Motor neuron (in vitro differentiated cells): Measurements from ENCODE around the gene NDUFB8. TPM values are rescaled to one million over a fixed set of nuclear protein-coding genes. Genes with fewer than 3 reads are reported as not detected.

ENCODE experiments used
- ATAC-seq, 8 experiments: fragments of 200-7000 bp; cut with Tn5 transposase; replicated peaks in 6 of 8; 2 replicates each; pipeline ENCODE4 v1.8.0; 2021; ENCODE audit warnings: mild to moderate bottlenecking in 8 of 8, moderate library complexity in 8 of 8
- H3K27ac ChIP-seq, 2 donors: fragments of 250-450 bp; sonication (Bioruptor Pico); 2 replicates each; pipeline ENCODE4 v1.9.0; 2021; ENCODE audit warnings: antibody characterized with exemption in 2 of 2, mild to moderate bottlenecking in 2 of 2, moderate library complexity in 1 of 2
- H3K4me1 ChIP-seq, 2 donors: fragments of 250-450 bp; sonication (Bioruptor Pico); replicated peaks in 1 of 2; 2 replicates each; pipeline ENCODE4 v1.6.1; 2021; ENCODE audit warnings: antibody characterized with exemption in 2 of 2, mild to moderate bottlenecking in 2 of 2, moderate library complexity in 1 of 2
- H3K4me3 ChIP-seq, 5 donors: fragments of 250-450 bp; sonication (Bioruptor Pico); 2 replicates each; pipeline ENCODE4 v1.9.0; 2021; ENCODE audit warnings: antibody characterized with exemption in 5 of 5, mild to moderate bottlenecking in 5 of 5, moderate library complexity in 4 of 5
- WGBS, 10 experiments: fragments of 450-650 bp; shearing (Covaris generic); methylation state at CpG; one replicate each; pipeline ENCODE4 v1.0.0; 2022; 5-methylcytosine and 5-hydroxymethylcytosine counted together
- in situ Hi-C, 9 experiments: fragments of 400-800 bp; cut with MboI; loops; one replicate each; pipeline ENCODE4 v1.15.0; 2021; ENCODE audit warnings: low sequenced_read_pairs in 9 of 9, low pct_unique_long_range_greater_than_20kb in 2 of 9; ENCODE audit not compliant: unreplicated experiment in 9 of 9
- total RNA-seq, 8 experiments: library from RNA; unstranded; fragments of 300-600 nt; gene quantifications; 2 replicates each; pipeline versions ENCODE4 v1.2.3 to v1.2.4, GENCODE V29; 2022

Gene NDUFB8
- total RNA-seq, 8 experiments from 2014 or later, result 247 to 398 (median 294) TPM

DNA sequence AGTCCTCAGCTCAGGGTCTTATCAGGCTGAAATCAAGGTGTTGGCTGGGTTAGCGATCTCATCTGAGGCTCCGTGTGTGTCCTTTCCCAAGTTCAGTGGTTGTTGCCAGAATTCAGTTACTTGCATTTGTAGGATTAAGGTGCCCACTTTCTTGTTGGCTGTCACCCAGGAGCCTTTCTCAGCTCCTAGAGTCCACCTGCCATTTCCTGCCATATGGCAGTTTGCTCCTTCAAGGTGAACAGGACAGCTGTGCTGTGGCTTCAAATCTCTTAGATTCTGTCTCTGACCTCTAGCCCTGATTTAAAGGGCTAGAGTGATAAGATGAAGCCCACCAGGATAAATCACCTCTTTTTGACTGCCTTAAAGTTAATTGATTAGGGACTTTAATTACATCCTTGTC, 5.1 kb upstream of the NDUFB8 start:
- Histone ChIP-seq H3K4me3 (no peak overlapping the region), H3K27ac (no peak overlapping the region), H3K4me1 (peaks cover 11 to 17% of the 10 kb centered on the region in 2 donors)
- 40 to 80% methylated on average over 1 to 2 of the region's 2 CpGs; no CpG with 5 or more reads in 8 of the 10 experiments for WGBS, 10 experiments
- in situ Hi-C loops, result no loop called here
- no peak for ATAC-seq

DNA sequence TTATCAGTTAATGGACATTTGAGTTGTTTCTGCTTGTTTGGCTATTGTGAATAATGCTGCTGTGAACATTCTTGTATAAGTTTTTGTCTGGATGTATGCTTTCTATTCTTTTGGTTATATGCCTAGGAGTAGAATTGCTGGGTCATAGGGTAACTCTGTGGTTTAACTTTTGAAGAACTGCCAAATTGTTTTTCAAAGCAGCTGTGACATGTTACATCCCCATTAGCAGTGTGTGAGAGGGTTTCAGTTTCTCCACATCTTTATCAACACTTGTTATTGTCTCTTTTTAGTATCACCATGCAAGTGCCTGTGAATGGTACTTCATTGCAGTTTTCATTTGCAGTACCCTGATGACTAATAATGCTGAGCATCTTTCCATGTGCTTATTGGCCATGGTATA, 2.1 kb upstream of the NDUFB8 start:
- Histone ChIP-seq H3K4me1 (peaks cover 14 to 20% of the 10 kb centered on the region in 2 donors), H3K4me3 (no peak overlapping the region), H3K27ac (no peak overlapping the region)
- in situ Hi-C loops, result no loop called here
- ATAC-seq, result no peak

DNA sequence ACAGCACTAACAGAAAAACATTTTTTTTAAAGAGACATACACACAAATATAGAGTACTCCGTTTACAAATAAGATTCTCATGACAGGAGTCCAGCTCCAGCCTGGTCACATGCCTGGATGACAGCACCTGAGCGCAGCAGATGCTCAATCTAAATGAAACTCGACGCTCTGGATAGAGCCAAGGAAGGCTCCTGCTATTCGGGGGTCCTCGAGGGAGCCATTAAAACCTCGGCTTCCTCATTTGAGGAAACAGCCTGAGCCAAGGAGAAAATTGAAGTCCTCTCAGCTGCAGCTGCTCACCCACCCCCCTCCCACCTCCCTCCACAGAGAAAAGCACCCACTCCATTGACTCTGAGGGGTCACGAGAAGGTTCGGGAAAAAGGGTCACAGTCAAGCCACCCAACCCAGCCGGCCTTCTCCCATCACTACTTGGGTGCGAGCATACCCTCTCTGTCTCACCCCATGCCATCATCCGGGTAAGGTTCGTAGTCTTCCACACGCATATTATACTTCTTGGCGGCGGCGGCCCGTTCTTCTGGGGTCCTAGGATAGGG, 673 bp downstream of the NDUFB8 start:
- WGBS, 10 experiments, result 0 to 40% (median 1%) methylated on average over 1 to 7 of the region's 18 CpGs; no CpG with 5 or more reads in 2 of the 10 experiments
- in situ Hi-C loops, result no loop called here
- peak overlapping the region; percentile 70 to 89 (median 77) for H3K4me3 ChIP-seq
- H3K4me1 ChIP-seq, result peaks cover 9 to 16% of the 10 kb centered on the region in 2 donors
- ATAC-seq, result peak; percentile 12 to 74 (median 48)
- H3K27ac ChIP-seq, result peak overlapping the region; percentile 80 to 90

DNA sequence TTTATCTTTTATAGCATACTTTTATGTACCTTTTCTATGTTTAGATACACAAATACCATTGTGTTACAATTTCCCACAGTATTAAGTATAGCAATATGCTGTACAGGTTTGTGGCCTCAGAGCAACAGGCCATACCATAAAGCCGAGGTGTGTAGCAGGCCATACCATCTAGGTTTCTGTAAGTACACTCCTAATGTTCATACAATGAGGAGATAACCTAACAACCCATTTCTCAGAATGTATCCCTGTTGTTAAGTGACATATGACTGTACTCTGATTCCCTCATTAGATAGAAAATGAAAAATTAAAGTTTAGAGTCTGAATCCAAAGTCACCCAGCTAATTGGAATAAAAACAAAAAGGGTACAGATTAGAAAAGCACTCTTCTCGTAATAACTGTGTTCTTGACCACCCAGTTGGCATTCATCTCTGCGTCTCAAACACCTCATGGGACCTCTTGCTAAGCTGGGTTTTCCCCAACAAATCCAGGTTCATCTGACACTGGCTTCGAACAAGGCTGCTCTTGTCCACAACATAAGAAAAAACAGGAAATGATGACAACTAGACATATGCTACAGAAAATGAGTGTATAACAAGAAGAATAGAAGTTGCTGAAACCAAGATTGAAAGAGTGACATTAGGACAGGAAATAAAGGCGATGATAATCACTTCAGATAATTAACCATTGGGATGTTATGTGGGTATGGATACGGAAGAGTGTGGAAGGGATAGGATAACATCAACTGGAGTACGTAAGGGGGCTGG, 1.4 kb downstream of the NDUFB8 start:
- Histone ChIP-seq H3K27ac (peak overlapping the region in 1 of 2 donors; percentile 53), H3K4me3 (peak overlapping the region; percentile 70 to 89 (median 77)), H3K4me1 (peaks cover 9 to 16% of the 10 kb centered on the region in 2 donors)
- ATAC-seq, result no peak
- in situ Hi-C loops, result no loop called here
- 37 to 87% (median 77%) methylated on average over 3 to 7 of the region's 7 CpGs; no CpG with 5 or more reads in 1 of the 10 experiments for WGBS, 10 experiments

DNA sequence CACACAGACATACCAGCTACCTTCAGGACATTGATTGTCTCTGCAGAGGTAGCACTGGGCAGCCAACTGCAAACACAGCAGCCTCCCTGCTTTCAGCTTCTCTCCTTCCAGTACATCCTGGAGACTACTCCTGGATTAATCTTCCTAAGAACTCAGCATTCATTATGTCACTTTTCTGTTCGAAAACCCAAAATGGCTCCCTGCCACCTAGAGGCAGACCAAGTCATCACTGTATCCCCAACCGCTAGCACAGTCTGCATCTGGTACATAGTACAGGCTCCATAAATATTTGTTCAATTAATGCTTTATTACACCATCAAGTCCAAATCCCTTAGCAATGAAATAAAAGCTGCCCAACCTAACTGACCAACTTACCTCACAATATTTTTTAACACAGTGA, 5.0 kb downstream of the NDUFB8 start:
- H3K27ac ChIP-seq, result no peak overlapping the region
- H3K4me1 ChIP-seq, result peaks cover 10 to 16% of the 10 kb centered on the region in 2 donors
- ATAC-seq, result no peak
- in situ Hi-C loops, result loop anchor here in 2 of 9 experiments (25.0 kb wide), 1 partner anchor 187 kb away; the partner anchor contains the start of genes PKD2L1 (in 2 of the 2) and SCD (in 2 of the 2)
- 75 to 100% (median 95%) methylated on average over 1 to 2 of the region's 2 CpGs; no CpG with 5 or more reads in 6 of the 10 experiments for WGBS, 10 experiments
- no peak overlapping the region for H3K4me3 ChIP-seq

- Histone ChIP-seq H3K4me1 (peaks cover 10 to 16% of the 10 kb centered on the region in 2 donors), H3K4me3 (no peak overlapping the region), H3K27ac (no peak overlapping the region)
- ATAC-seq, result no peak
- in situ Hi-C loops, result loop anchor here in 2 of 9 experiments (25.0 kb wide), 1 partner anchor 187 kb away; the partner anchor contains the start of genes PKD2L1 (in 2 of the 2) and SCD (in 2 of the 2)
- WGBS, 10 experiments, result 20 to 86% (median 80%) methylated on average over 1 of the region's 6 CpGs; no CpG with 5 or more reads in 7 of the 10 experiments
Observed at GRCh38 chr10:100524206-100524605, 5.5 kb downstream of the NDUFB8 start.

DNA sequence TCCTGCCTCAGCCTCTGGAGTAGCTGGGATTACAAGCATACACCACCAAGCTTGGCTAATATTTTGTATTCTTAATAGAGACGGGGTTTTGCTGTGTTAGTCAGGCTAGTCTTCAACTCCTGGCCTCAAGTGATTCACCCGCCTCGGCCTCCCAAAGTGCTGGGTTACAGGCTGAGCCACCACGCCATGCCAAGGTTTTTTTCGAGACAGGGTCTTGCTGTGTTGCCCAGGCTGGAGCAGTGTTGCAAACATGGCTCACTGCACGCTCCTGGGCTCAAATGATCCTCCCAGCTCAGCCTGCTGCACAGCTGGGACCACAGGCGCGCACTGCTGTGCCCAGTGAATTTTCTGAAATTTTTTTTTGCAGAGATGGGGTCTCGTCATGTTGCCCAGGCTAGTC, 6.7 kb downstream of the NDUFB8 start:
- no peak for ATAC-seq
- Histone ChIP-seq H3K27ac (no peak overlapping the region), H3K4me1 (peaks cover 7 to 8% of the 10 kb centered on the region in 2 donors), H3K4me3 (no peak overlapping the region)
- WGBS, 10 experiments, result 94 to 100% (median 100%) methylated on average over 1 to 8 of the region's 9 CpGs; no CpG with 5 or more reads in 6 of the 10 experiments
- in situ Hi-C loops, result loop anchor here in 2 of 9 experiments (25.0 kb wide), 1 partner anchor 186 kb away; the partner anchor contains the start of genes PKD2L1 (in 2 of the 2) and SCD (in 2 of the 2)

- ATAC-seq, result no peak
- no peak overlapping the region for H3K27ac ChIP-seq
- H3K4me1 ChIP-seq, result peaks cover 4 to 7% of the 10 kb centered on the region in 2 donors
- H3K4me3 ChIP-seq, result no peak overlapping the region
- WGBS, 10 experiments, result 63 to 100% (median 93%) methylated on average over 2 to 5 of the region's 5 CpGs; no CpG with 5 or more reads in 2 of the 10 experiments
- in situ Hi-C loops, result loop anchor here in 2 of 9 experiments (25.0 kb wide), 1 partner anchor 185 kb away; the partner anchor contains the start of genes PKD2L1 (in 2 of the 2) and SCD (in 2 of the 2)
Observed at GRCh38 chr10:100522107-100522801, 7.4 kb downstream of the NDUFB8 start.

DNA sequence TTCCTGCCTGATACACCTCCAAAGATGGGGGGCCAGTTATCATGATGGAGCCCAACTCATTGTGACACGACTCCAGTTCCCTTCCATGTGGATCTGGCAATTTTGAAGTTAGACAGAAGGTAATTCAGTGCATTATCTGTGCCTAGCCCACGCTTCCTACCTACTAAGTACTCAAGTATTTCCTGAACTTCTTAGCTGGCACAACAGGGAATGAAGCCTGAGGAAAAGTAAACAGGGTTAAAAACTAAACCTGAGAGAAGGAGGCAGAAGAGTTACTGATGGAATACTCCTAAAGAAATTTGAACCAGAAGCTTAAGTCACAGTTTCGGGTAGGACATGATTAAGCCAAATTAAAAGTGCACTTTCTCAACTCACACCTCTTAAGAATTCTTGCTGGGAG, 8.9 kb downstream of the NDUFB8 start:
- ATAC-seq, result no peak
- in situ Hi-C loops, result loop anchor here in 2 of 9 experiments (25.0 kb wide), 1 partner anchor 184 kb away; the partner anchor contains the start of genes PKD2L1 (in 2 of the 2) and SCD (in 2 of the 2)

GRCh38 chr10:100519311-100520051, 10.2 kb downstream of the NDUFB8 start, which contains the start of gene SEC31B:
SEC31B (minus strand) TSS chr10:100519861; CDS start chr10:100516952, 2,909 bp downstream.
- 0 to 23% (median 7%) methylated on average over 2 to 20 of the region's 72 CpGs; no CpG with 5 or more reads in 3 of the 10 experiments for WGBS, 10 experiments

More for the DNA sequence above, 8.9 kb downstream of the NDUFB8 start:
- Histone ChIP-seq H3K4me1 (peaks cover 4 to 7% of the 10 kb centered on the region in 2 donors), H3K4me3 (no peak overlapping the region), H3K27ac (no peak overlapping the region)
- WGBS, 10 experiments, result 49 to 100% (median 86%) methylated on average over 1 to 3 of the region's 3 CpGs; no CpG with 5 or more reads in 2 of the 10 experiments

DNA sequence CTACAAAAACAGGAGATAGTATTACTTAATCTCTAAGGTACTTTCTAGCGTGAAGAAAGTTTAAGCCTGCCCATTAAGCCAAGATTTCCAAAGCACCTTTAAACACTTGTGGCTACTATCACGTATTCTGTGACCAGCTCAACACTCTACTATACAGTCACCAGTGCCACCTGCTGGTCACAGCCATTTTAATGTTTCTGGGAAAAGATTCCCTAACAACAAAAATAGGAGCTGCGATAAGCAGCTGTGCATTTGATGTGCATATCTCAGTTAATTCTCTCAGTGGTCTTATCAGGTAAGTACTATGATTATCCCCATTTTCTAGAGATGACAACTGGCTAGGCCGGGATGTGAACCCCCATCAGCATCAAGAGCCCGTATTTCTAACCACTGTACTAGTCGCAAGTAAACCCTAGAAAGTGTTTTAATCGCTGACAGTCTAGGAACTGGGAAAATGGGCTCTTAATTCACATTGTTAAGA, 10.9 kb downstream of the NDUFB8 start:
- H3K4me1 ChIP-seq, result peaks cover 4 to 7% of the 10 kb centered on the region in 2 donors
- H3K4me3 ChIP-seq, result peak overlapping the region; percentile 33 to 53 (median 37)
- WGBS, 10 experiments, result 4 to 21% (median 14%) methylated on average over 1 to 7 of the region's 7 CpGs; no CpG with 5 or more reads in 2 of the 10 experiments
- peak; percentile 46 to 79 (median 58) for ATAC-seq
- in situ Hi-C loops, result loop anchor here in 2 of 9 experiments (10.0 to 25.0 kb wide), 2 partner anchors 84 to 182 kb away; partner anchors contain the start of genes PKD2L1 (in 2 of the 2) and SCD (in 2 of the 2)
- no peak overlapping the region for H3K27ac ChIP-seq

More at GRCh38 chr10:100519311-100520051, 10.2 kb downstream of the NDUFB8 start, which contains the start of gene SEC31B:
- H3K4me1 ChIP-seq, result peaks cover 4 to 7% of the 10 kb centered on the region in 2 donors
- in situ Hi-C loops, result loop anchor here in 2 of 9 experiments (10.0 to 25.0 kb wide), 2 partner anchors 85 to 182 kb away; partner anchors contain the start of genes PKD2L1 (in 2 of the 2) and SCD (in 2 of the 2)
- peak within 1 kb of the TSS; percentile 33 to 53 (median 37) for H3K4me3 ChIP-seq
- ATAC-seq, result peak; percentile 64 to 98 (median 96)
- no peak within 1 kb of the TSS for H3K27ac ChIP-seq
